MCF 10A (cell line): Measurements from ENCODE around the gene TENT4A. TPM values are rescaled to one million over a fixed set of nuclear protein-coding genes. Genes with fewer than 3 reads are reported as not detected.

ENCODE experiments used
- total RNA-seq: library from RNA; stranded (reverse); gene quantifications from 2 replicates; pipeline ENCODE4 v1.2.3, GENCODE V29; 2022

Gene TENT4A
- total RNA-seq, 1 experiment from 2014 or later, result 27.6 TPM

Other genes with a start within 250 kb of the TENT4A start
- 89.6 and 95.7 TPM in 2 replicates for gene NSUN2, start 80.4 kb upstream of the TENT4A start, total RNA-seq
- 12.2 and 12.4 TPM in 2 replicates for gene SRD5A1, start 80.0 kb upstream of the TENT4A start, total RNA-seq